ENCODE measurements around the gene CADPS2.

CADPS2 gene

GRCh38 chr7:122304319-122304975 lies 581.8 kb downstream of the CADPS2 start, which contains the start of gene FEZF1:
FEZF1 (minus strand) TSS chr7:122304750; CDS start chr7:122304437, 313 bp downstream.
- no peaks in the 10 kb centered on the region for H3K79me2 ChIP-seq (ENCODE audit: insufficient read depth, low read length)
- H3F3A ChIP-seq (ENCODE audit: insufficient read depth) = no peaks in the 10 kb centered on the region
- TF ChIP-seq CTCF (IDR thresholded peaks at IDR 0.05; ENCODE audit: insufficient read depth, low read length, poor library complexity, severe bottlenecking) (no peak), EZH2phosphoT487 (conservative IDR thresholded peaks at IDR 0.05; ENCODE audit: low read length) (no peak)
- no peak within 1 kb of the TSS for H3K4me3 ChIP-seq (ENCODE audit: insufficient read depth, low read length, poor library complexity, severe bottlenecking)
- H2AFZ ChIP-seq (ENCODE audit: low read depth, low read length, severe bottlenecking) = no peak within 1 kb of the TSS
- H3K27ac ChIP-seq (ENCODE audit: low read depth, low read length) = no peak within 1 kb of the TSS
- H3K36me3 ChIP-seq (ENCODE audit: low read length) = no peaks in the 10 kb centered on the region
- no peaks in the 10 kb centered on the region for H3K27me3 ChIP-seq (ENCODE audit: low read length)
- H3K9me2 ChIP-seq (replicated peaks; ENCODE audit: insufficient read depth, low read length) = no peaks in the 10 kb centered on the region
- no peak within 1 kb of the TSS for H3K9ac ChIP-seq (ENCODE audit: low read length)
- H4K20me1 ChIP-seq (ENCODE audit: low read depth, low read length) = no peaks in the 10 kb centered on the region
- H3K9me3 ChIP-seq (ENCODE audit: insufficient read depth, low read length) = no peaks in the 10 kb centered on the region
- H3K4me2 ChIP-seq (ENCODE audit: low read depth, low read length, poor library complexity, severe bottlenecking) = no peak within 1 kb of the TSS

GRCh38 chr7:122303531-122304318 lies 582.5 kb downstream of the CADPS2 start:
- no peaks in the 10 kb centered on the region for H3K27me3 ChIP-seq (ENCODE audit: low read length)
- TF ChIP-seq EZH2phosphoT487 (conservative IDR thresholded peaks at IDR 0.05; ENCODE audit: low read length) (no peak), CTCF (IDR thresholded peaks at IDR 0.05; ENCODE audit: insufficient read depth, low read length, poor library complexity, severe bottlenecking) (no peak)
- no peaks in the 10 kb centered on the region for H3K9me2 ChIP-seq (replicated peaks; ENCODE audit: insufficient read depth, low read length)
- no peaks in the 10 kb centered on the region for H3F3A ChIP-seq (ENCODE audit: insufficient read depth)
- H3K9ac ChIP-seq (ENCODE audit: low read length) = no peak overlapping the region
- no peaks in the 10 kb centered on the region for H3K9me3 ChIP-seq (ENCODE audit: insufficient read depth, low read length)
- no peaks in the 10 kb centered on the region for H3K79me2 ChIP-seq (ENCODE audit: insufficient read depth, low read length)
- H3K4me2 ChIP-seq (ENCODE audit: low read depth, low read length, poor library complexity, severe bottlenecking) = no peak overlapping the region
- H3K27ac ChIP-seq (ENCODE audit: low read depth, low read length) = no peak overlapping the region
- no peaks in the 10 kb centered on the region for H4K20me1 ChIP-seq (ENCODE audit: low read depth, low read length)
- H3K36me3 ChIP-seq (ENCODE audit: low read length) = no peaks in the 10 kb centered on the region
- no peak overlapping the region for H3K4me3 ChIP-seq (ENCODE audit: insufficient read depth, low read length, poor library complexity, severe bottlenecking)
- no peak overlapping the region for H2AFZ ChIP-seq (ENCODE audit: low read depth, low read length, severe bottlenecking)

GRCh38 chr7:122302761-122303530 lies 583.3 kb downstream of the CADPS2 start:
- no peaks in the 10 kb centered on the region for H3K9me3 ChIP-seq (ENCODE audit: insufficient read depth, low read length)
- H3K9ac ChIP-seq (ENCODE audit: low read length) = no peak overlapping the region
- no peaks in the 10 kb centered on the region for H3F3A ChIP-seq (ENCODE audit: insufficient read depth)
- no peaks in the 10 kb centered on the region for H3K79me2 ChIP-seq (ENCODE audit: insufficient read depth, low read length)
- no peaks in the 10 kb centered on the region for H3K9me2 ChIP-seq (replicated peaks; ENCODE audit: insufficient read depth, low read length)
- no peak overlapping the region for H2AFZ ChIP-seq (ENCODE audit: low read depth, low read length, severe bottlenecking)
- no peak overlapping the region for H3K4me2 ChIP-seq (ENCODE audit: low read depth, low read length, poor library complexity, severe bottlenecking)
- no peak overlapping the region for H3K4me3 ChIP-seq (ENCODE audit: insufficient read depth, low read length, poor library complexity, severe bottlenecking)
- H3K27ac ChIP-seq (ENCODE audit: low read depth, low read length) = no peak overlapping the region
- H3K27me3 ChIP-seq (ENCODE audit: low read length) = no peaks in the 10 kb centered on the region
- H3K36me3 ChIP-seq (ENCODE audit: low read length) = no peaks in the 10 kb centered on the region
- TF ChIP-seq EZH2phosphoT487 (conservative IDR thresholded peaks at IDR 0.05; ENCODE audit: low read length) (no peak), CTCF (IDR thresholded peaks at IDR 0.05; ENCODE audit: insufficient read depth, low read length, poor library complexity, severe bottlenecking) (no peak)
- H4K20me1 ChIP-seq (ENCODE audit: low read depth, low read length) = no peaks in the 10 kb centered on the region
